ENCODE measurements around the gene ARHGAP24. TPM values are rescaled to one million over a fixed set of nuclear protein-coding genes. Genes with fewer than 3 reads are reported as not detected.

ARHGAP24 gene
- total and polyA plus RNA-seq, 2 donors (not counting 1 experiment from before 2014, with no cell fraction given), result 48.4 to 141 TPM

GRCh38 chr4:86014599-86014998 lies 539.6 kb downstream of the ARHGAP24 start:
- H3K9me3 Mint-ChIP-seq (ENCODE audit: insufficient read depth), result no peaks in the 10 kb centered on the region
- Histone ChIP-seq H3K27ac (ENCODE audit: low read length in 2 of 2) (no peak overlapping the region), H2AFZ (ENCODE audit: insufficient read depth, low read depth, low read length, poor library complexity, severe bottlenecking) (peak overlapping the region; percentile 5), H3K9me3 (ENCODE audit: control extremely low read depth in 1 of 3, control insufficient read depth in 2 of 3, insufficient read depth in 1 of 3, low read length in 2 of 3) (no peaks in the 10 kb centered on the region), H3K79me2 (ENCODE audit: control insufficient read depth, insufficient read depth, low read length) (no peaks in the 10 kb centered on the region), H3K4me1 (ENCODE audit: control insufficient read depth in 2 of 2, insufficient read depth in 2 of 2, low read length in 2 of 2) (peaks cover 15% of the 10 kb centered on the region in 2 donors), H3K27me3 (replicated peaks in 1 of 4; ENCODE audit: control extremely low read depth in 1 of 4, control insufficient read depth in 3 of 4, insufficient read depth in 4 of 4, low read length in 3 of 4) (no peaks in the 10 kb centered on the region), H3K36me3 (replicated peaks in 1 of 2; ENCODE audit: control extremely low read depth in 1 of 2, control insufficient read depth in 1 of 2, extremely low read depth in 1 of 2, insufficient read depth in 2 of 2, low read length in 1 of 2) (no peaks in the 10 kb centered on the region), H3K4me3 (ENCODE audit: control extremely low read depth in 1 of 5, extremely low read depth in 1 of 5, insufficient read depth in 1 of 5, low read depth in 2 of 5, low read length in 4 of 5) (peak overlapping the region in 1 of 5 experiments; percentile 6), H4K20me1 (ENCODE audit: control insufficient read depth, insufficient read depth, low read length, poor library complexity, severe bottlenecking) (no peaks in the 10 kb centered on the region), H3K9ac (ENCODE audit: low read length) (peak overlapping the region; percentile 17), H3K4me2 (replicated peaks; ENCODE audit: low read depth, low read length, poor library complexity, severe bottlenecking) (peak overlapping the region; percentile 46)
- TF ChIP-seq EZH2 (IDR thresholded peaks at IDR 0.05; ENCODE audit: borderline replicate concordance, insufficient read depth, low read depth, low read length, poor library complexity, severe bottlenecking) (no peak), CTCF (IDR thresholded peaks at IDR 0.05) (no peak)
- intact Hi-C loops (cut with micrococcal nuclease), result no loop called here
- no peak overlapping the region for H3K27ac Mint-ChIP-seq
- POLR2A ChIA-PET, result no interaction called here
- peak; percentile 91 for ATAC-seq (ENCODE audit: low read depth)
- no peaks in the 10 kb centered on the region for H3K27me3 Mint-ChIP-seq
- H3K4me3 Mint-ChIP-seq, result peak overlapping the region; percentile 76
- peak; percentile 76 for DNase-seq
- CTCF ChIA-PET, result interaction anchor here (0.5 to 1.1 kb wide), 3 partner anchors 12 to 46 kb away, joined by 3 to 5 read pairs (median 3); no protein-coding TSS in a partner anchor
- peaks cover 12% of the 10 kb centered on the region for H3K4me1 Mint-ChIP-seq
- WGBS (ENCODE audit: insufficient coverage), result 56% methylated on average over 1 of the region's 5 CpGs

- DNase-seq, result no peak
- Histone ChIP-seq H3K9me3 (ENCODE audit: control extremely low read depth in 1 of 3, control insufficient read depth in 2 of 3, insufficient read depth in 1 of 3, low read length in 2 of 3) (no peaks in the 10 kb centered on the region), H3K4me2 (replicated peaks; ENCODE audit: low read depth, low read length, poor library complexity, severe bottlenecking) (peak overlapping the region; percentile 46), H3K36me3 (replicated peaks in 1 of 2; ENCODE audit: control extremely low read depth in 1 of 2, control insufficient read depth in 1 of 2, extremely low read depth in 1 of 2, insufficient read depth in 2 of 2, low read length in 1 of 2) (no peaks in the 10 kb centered on the region), H3K4me3 (ENCODE audit: control extremely low read depth in 1 of 5, extremely low read depth in 1 of 5, insufficient read depth in 1 of 5, low read depth in 2 of 5, low read length in 4 of 5) (no peak overlapping the region), H3K79me2 (ENCODE audit: control insufficient read depth, insufficient read depth, low read length) (no peaks in the 10 kb centered on the region), H4K20me1 (ENCODE audit: control insufficient read depth, insufficient read depth, low read length, poor library complexity, severe bottlenecking) (no peaks in the 10 kb centered on the region), H3K9ac (ENCODE audit: low read length) (peak overlapping the region; percentile 17), H3K27me3 (replicated peaks in 1 of 4; ENCODE audit: control extremely low read depth in 1 of 4, control insufficient read depth in 3 of 4, insufficient read depth in 4 of 4, low read length in 3 of 4) (no peaks in the 10 kb centered on the region), H2AFZ (ENCODE audit: insufficient read depth, low read depth, low read length, poor library complexity, severe bottlenecking) (no peak overlapping the region), H3K27ac (ENCODE audit: low read length in 2 of 2) (peak overlapping the region in 1 of 2 donors; percentile 12), H3K4me1 (ENCODE audit: control insufficient read depth in 2 of 2, insufficient read depth in 2 of 2, low read length in 2 of 2) (peaks cover 15% of the 10 kb centered on the region in 2 donors)
- Mint-ChIP-seq H3K4me3 (peak overlapping the region; percentile 38), H3K27me3 (no peaks in the 10 kb centered on the region), H3K4me1 (peaks cover 12% of the 10 kb centered on the region), H3K9me3 (ENCODE audit: insufficient read depth) (no peaks in the 10 kb centered on the region), H3K27ac (no peak overlapping the region)
- TF ChIP-seq CTCF (IDR thresholded peaks at IDR 0.05) (no peak), EZH2 (IDR thresholded peaks at IDR 0.05; ENCODE audit: borderline replicate concordance, insufficient read depth, low read depth, low read length, poor library complexity, severe bottlenecking) (no peak)
- intact Hi-C loops (cut with micrococcal nuclease), result no loop called here
- ATAC-seq (ENCODE audit: low read depth), result no peak
- no CpG with 5 or more reads among the region's 2 CpGs for WGBS (ENCODE audit: insufficient coverage)
- CTCF ChIA-PET, result interaction anchor here (1.1 kb wide), 1 partner anchor 47 kb away, joined by 3 read pairs; no protein-coding TSS in a partner anchor
- POLR2A ChIA-PET, result no interaction called here
Measured at GRCh38 chr4:86015412-86016350, 540.7 kb downstream of the ARHGAP24 start.
